Measurements from ENCODE around the gene XRRA1.
"Not testable (repeated sequence)": the region's sequence is repeated elsewhere in the genome, so short reads cannot be mapped to it uniquely, and the experiment has no call there.

The XRRA1 gene

DNA sequence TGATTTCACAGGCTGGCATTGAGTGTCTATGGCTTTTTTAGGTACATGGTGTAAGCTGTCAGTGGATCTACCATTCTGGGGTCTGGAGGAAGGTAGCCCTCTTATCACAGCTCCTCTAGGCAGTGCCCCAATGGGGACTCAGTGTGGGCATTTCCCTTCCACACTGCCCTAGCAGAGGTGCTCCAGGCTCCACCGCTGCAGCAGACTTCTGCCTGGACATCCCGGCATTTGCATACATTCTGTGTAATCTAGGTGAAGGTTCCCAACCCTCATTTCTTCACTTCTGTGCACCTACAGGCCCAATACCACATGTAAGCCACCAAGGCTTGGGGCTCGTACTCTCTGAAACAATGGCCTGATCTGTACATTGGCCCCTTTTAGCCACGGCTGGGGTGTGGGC is 122.0 kb downstream of the XRRA1 start:
- DNase-seq (ENCODE audit: low read depth), result no peak

DNA sequence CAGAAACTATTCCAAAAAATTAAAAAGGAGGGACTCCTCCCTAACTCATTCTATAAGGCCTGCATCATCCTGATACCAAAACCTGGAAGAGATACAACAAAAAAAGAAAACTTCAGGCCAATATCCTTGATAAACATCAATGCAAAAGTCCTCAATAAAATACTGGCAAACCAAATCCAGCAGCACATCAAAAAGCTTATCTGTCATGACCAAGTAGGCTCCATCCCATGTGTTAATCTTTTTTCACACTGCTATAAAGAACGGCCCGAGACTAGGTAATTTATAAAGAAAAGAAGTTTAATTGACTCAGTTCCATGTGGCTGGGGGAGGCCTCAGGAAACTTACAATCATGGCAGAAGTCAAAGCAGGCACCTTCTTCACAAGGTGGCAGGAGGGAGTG is 123.3 kb downstream of the XRRA1 start:
- not testable (repeated sequence) for DNase-seq (ENCODE audit: low read depth)

GRCh38 chr11:74824285-74824982 is 124.5 kb downstream of the XRRA1 start:
- DNase-seq (ENCODE audit: low read depth), result no peak

DNA sequence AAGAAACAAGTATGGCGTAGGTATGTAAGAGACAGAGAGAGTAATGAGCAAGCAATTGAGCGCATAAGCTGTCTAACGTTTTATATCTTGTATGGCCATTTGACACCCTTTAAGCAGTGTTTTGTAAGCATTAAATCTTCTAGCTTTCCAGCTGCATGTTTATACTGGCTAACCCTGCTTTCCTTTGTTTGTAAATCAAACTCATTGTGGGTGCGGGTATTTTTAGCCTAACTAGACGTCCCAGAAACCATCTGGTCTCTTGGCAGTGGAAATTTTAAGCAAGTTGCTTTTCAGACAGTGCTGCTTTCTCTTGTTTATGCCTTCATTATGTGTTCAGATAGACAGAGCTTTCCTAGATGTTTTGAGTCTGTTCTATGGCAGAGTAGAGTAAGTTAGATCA is 126.7 kb downstream of the XRRA1 start:
- no peak for DNase-seq (ENCODE audit: low read depth)

GRCh38 chr11:74820763-74821162 is 128.1 kb downstream of the XRRA1 start:
- DNase-seq (ENCODE audit: low read depth), result no peak

DNA sequence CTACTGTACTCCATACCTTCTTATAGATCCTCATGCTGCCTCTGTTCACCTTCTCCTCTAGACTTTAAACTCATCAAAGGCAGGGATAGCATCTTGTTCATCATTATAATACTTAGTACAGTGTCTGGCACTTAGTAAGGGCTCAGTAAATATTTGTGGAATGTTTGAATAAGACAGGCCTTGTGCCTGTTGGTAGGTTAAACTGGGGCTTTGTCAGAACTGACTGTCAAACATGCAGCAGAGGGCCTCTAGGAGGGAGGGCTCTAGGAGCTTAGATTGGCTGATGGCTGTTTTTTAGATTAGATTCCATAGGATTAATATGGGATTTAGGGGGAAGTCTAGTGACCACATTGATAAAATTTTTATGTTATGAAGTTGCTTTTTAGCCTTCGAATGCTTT is 129.5 kb downstream of the XRRA1 start:
- DNase-seq (ENCODE audit: low read depth), result no peak

- DNase-seq (ENCODE audit: low read depth), result no peak
Measured at GRCh38 chr11:74818283-74818946, 130.5 kb downstream of the XRRA1 start.

DNA sequence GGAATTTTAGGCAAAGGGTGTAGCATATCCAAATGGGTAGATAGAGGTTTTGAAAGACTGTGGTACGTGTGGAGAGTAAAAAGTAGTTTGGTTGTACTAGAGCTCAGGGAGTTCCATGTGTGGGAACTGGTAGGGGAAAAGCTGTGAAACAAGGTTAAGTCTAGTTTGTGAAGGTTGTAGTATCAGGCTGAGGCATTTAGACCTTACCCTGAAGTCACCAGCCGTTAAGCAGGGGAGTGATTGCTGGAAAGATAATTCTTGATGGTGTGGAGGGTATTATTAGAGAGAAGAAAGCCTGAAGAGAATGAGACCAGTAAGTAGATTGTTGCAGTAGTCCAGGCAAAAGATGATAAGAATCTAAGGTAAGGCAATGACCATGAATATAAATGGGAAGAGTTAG is 132.2 kb downstream of the XRRA1 start:
- DNase-seq (ENCODE audit: low read depth), result no peak

DNA sequence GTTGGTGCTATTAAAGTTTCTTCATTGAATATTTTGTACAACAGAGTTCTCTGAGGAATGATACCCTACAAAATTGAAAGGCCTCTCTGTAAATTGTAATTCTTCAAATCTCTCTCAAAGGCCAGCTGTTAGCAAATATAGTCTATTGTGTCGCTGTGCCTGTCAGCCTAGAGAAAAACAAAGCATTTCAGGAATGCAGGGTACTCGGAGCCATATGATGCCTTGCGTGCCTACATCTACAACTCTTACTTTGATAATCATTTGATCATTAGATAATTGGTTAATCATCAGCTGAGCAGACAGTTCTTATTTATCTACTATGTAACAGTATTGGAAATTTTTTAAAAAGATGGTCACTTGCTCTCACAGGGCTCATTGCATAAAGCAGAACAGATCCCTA is 132.9 kb downstream of the XRRA1 start:
- DNase-seq (ENCODE audit: low read depth), result no peak

DNA sequence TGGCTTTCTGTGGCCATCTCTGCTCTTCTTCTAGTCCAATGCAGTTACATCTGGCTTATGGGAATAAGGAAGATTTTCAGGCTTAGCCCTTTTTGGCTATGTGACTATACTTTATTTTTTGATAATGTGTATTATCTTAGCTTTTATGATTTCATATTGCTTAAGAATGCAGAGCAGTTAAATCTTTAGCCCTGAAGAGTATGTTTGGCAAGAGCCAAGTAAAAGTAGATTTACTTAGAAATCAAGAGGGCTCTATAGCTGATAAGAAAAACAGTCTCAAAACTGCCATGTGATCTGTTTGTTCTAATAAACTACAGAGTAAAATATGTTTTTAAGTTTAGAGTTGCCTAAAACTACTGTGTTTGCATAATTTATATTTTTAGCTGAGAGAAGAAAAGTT is 139.1 kb downstream of the XRRA1 start:
- DNase-seq (ENCODE audit: low read depth), result no peak

- no peak for DNase-seq (ENCODE audit: low read depth)
Measured at GRCh38 chr11:74806267-74806666, 142.6 kb downstream of the XRRA1 start.

- no peak for DNase-seq (ENCODE audit: low read depth)
Measured at GRCh38 chr11:74791333-74792100, 157.4 kb downstream of the XRRA1 start.

Measured in stimulated activated CD8-positive, alpha-beta memory T cell treated with anti-CD3 and anti-CD28 coated beads, Interleukin-7, amount 100 ng/mL, for 24 hours (primary cell).